Heart right ventricle (tissue), 16 donors: Measurements from ENCODE around the gene MYO1F. TPM values are rescaled to one million over a fixed set of nuclear protein-coding genes. Genes with fewer than 3 reads are reported as not detected.

Source experiments
- ATAC-seq, 8 donors: fragments of 200-7000 bp; cut with Tn5 transposase; one replicate each; pipeline ENCODE4 v1.9.1; 2020; ENCODE audit warnings: mild to moderate bottlenecking in 8 of 8, moderate library complexity in 8 of 8, moderate number of reproducible peaks in 1 of 8
- DNase-seq, 2 donors: peaks; one replicate each; pipeline ENCODE4 v3.0.0-alpha.2; 2020
- H3K27ac ChIP-seq, 10 donors: fragments of 200-600 bp; sonication (generic) in 2 of 10; one replicate each; pipeline versions ENCODE4 v1.5.0 to v1.8.0; 2020 to 2022; ENCODE audit warnings: mild to moderate bottlenecking in 3 of 10
- H3K27me3 ChIP-seq, 7 donors: fragments of 200-600 bp; one replicate each; pipeline ENCODE4 v1.8.0; 2021 to 2022; ENCODE audit warnings: mild to moderate bottlenecking in 2 of 7
- H3K36me3 ChIP-seq, 9 donors: fragments of 200-600 bp; sonication (generic) in 1 of 9; one replicate each; pipeline versions ENCODE4 v1.5.0 to v1.8.0; 2020 to 2022; ENCODE audit warnings: mild to moderate bottlenecking in 2 of 9
- H3K4me1 ChIP-seq, 9 donors: fragments of 200-600 bp; sonication (generic) in 1 of 9; one replicate each; pipeline versions ENCODE4 v1.5.0 to v1.8.0; 2020 to 2022; ENCODE audit warnings: mild to moderate bottlenecking in 4 of 9
- H3K4me3 ChIP-seq, 10 donors: fragments of 200-600 bp; sonication (generic) in 2 of 10; one replicate each; pipeline versions ENCODE4 v1.5.0 to v1.8.0; 2020 to 2022; ENCODE audit warnings: mild to moderate bottlenecking in 7 of 10, moderate library complexity in 2 of 10
- H3K9me3 ChIP-seq, 11 donors: fragments of 200-600 bp in 10 of 11; sonication (generic) in 2 of 11; one replicate each; pipeline versions ENCODE4 v1.5.0 to v1.8.0; 2013 to 2022; ENCODE audit warnings: mild to moderate bottlenecking in 2 of 11, control low read depth in 1 of 11, moderate library complexity in 1 of 11
- CTCF ChIP-seq, 9 donors: fragments of 200-600 bp; sonication (generic) in 2 of 9; IDR thresholded peaks; one replicate each; pipeline versions ENCODE4 v1.5.0 to v1.8.0; 2021 to 2022; ENCODE audit warnings: antibody characterized with exemption in 9 of 9, mild to moderate bottlenecking in 5 of 9, moderate library complexity in 1 of 9
- WGBS, 2 donors: extraction: QIAGEN DNeasy Blood & Tissue Kit; methylation state at CpG; one replicate each; pipeline ENCODE4 v1.1.7; 2013; ENCODE audit warnings: inconsistent platforms in 1 of 2; 5-methylcytosine and 5-hydroxymethylcytosine counted together
- intact Hi-C, 10 donors: fragments of 100-400 bp; cut with DNase I; formaldehyde crosslinking; loops; one replicate each; pipeline versions ENCODE4 v1.11.1 to v1.14.2; 2022
- polyA plus RNA-seq, 2 donors: library from polyadenylated mRNA; stranded (reverse); fragments of 200-250 nt; gene quantifications; one replicate each; pipeline ENCODE4 v1.2.3, GENCODE V29; 2013
- total RNA-seq, 10 donors: library from RNA; stranded (reverse); fragmentation: NEBNext Ultra II Directional in 3 of 10; extraction: Animal tissue kit (Norgen Biotek cat#: 25700) in 3 of 10; gene quantifications; one replicate each; pipeline versions ENCODE4 v1.2.1 to v1.2.4, GENCODE V29; 2021 to 2023
- donor health status: Arrhythmogenic right ventricular cardiomyopathy.
- donor health status: ischemic (EF 13 %, LVEDD 7.1; RV severe dilation, severe dysfunction).
- donor health status: healthy with polysubstance abuse.
- donor health status: DM: no; HTN: yes; CAD: no.
- donor health status: DM: no; HTN: no; CAD: no.
- donor health status: ischemic (EF 25% LVEDD 6.9; RV normal size, moderate dysfunction).
- donor health status: ischemic (EF 25% LVEDD 5.7; RV mildly dilated, moderate dysfunction).
- donor health status: healthy.
- donor health status: DM: yes; HTN: yes; CAD: no.
- donor health status: Ischemic cardiomyopathy.
- donor health status: ischemic (EF 35%, LVEDD 5.7; RV mildly dilated, moderate dysfunction).
- donor health status: nonischemic (EF 11% LVEDD 7.7; RV severe dilation, severe dysfunction).
- donor health status: DM: yes; HTN: yes; CAD: no.
- donor health status: PGD.
- donor health status: ischemic (EF 29% LVEDD 5.4; RV normal size, mild dysfunction).
- donor health status: nonischemic (EF 23%, LVEDD 6.1; RV moderate dilation, normal function).

MYO1F gene
- total and polyA plus RNA-seq, 12 donors: 2.0 to 25.7 (median 6.5) TPM

- intact Hi-C loops: no loop called here
- peak in 1 of 9 donors; percentile 15 for TF ChIP-seq CTCF (IDR thresholded peaks at IDR 0.05)
- WGBS, 2 donors: 78 to 80% methylated on average over 13 of the region's 13 CpGs
- Histone ChIP-seq H3K27me3 (no peaks in the 10 kb centered on the region), H3K4me3 (no peak overlapping the region), H3K27ac (peak overlapping the region in 2 of 10 donors; percentile 41 to 90), H3K9me3 (no peaks in the 10 kb centered on the region), H3K36me3 (peaks cover 0 to 86% (median 53%) of the 10 kb centered on the region in 9 donors), H3K4me1 (peaks cover 0 to 61% (median 10%) of the 10 kb centered on the region in 9 donors)
- ATAC-seq (peak in 6 of 8 donors; percentile 24 to 51 (median 35)), DNase-seq (no peak)
Measured at GRCh38 chr19:8487137-8487851, 89.9 kb downstream of the MYO1F start.

- 88 to 91% methylated on average over 16 of the region's 16 CpGs for WGBS, 2 donors
- TF ChIP-seq CTCF (IDR thresholded peaks at IDR 0.05): no peak
- DNase-seq: no peak
- no peaks in the 10 kb centered on the region for H3K27me3 ChIP-seq
- peaks cover 0 to 92% (median 53%) of the 10 kb centered on the region in 9 donors for H3K36me3 ChIP-seq
- H3K4me1 ChIP-seq: peaks cover under 1 to 64% (median 16%) of the 10 kb centered on the region in 9 donors
- no peaks in the 10 kb centered on the region for H3K9me3 ChIP-seq
- ATAC-seq: no peak
- no peak overlapping the region for H3K4me3 ChIP-seq
- peak overlapping the region in 1 of 10 donors; percentile 90 for H3K27ac ChIP-seq
- intact Hi-C loops: no loop called here
Measured at GRCh38 chr19:8486661-8487136, 90.5 kb downstream of the MYO1F start.

- Histone ChIP-seq H3K9me3 (no peaks in the 10 kb centered on the region), H3K27ac (peak overlapping the region in 1 of 10 donors; percentile 90), H3K4me1 (peaks cover 8 to 72% (median 25%) of the 10 kb centered on the region in 9 donors), H3K4me3 (no peak overlapping the region), H3K27me3 (no peaks in the 10 kb centered on the region), H3K36me3 (peaks cover 0 to 99% (median 53%) of the 10 kb centered on the region in 9 donors)
- no peak for DNase-seq
- TF ChIP-seq CTCF (IDR thresholded peaks at IDR 0.05): no peak
- 98% methylated on average over 62 of the region's 62 CpGs for WGBS, 2 donors
- intact Hi-C loops: no loop called here
- ATAC-seq: peak in 1 of 8 donors; percentile 14
Measured at GRCh38 chr19:8485561-8486371, 91.5 kb downstream of the MYO1F start.

GRCh38 chr19:8484331-8484894 is 92.8 kb downstream of the MYO1F start:
- TF ChIP-seq CTCF (IDR thresholded peaks at IDR 0.05): no peak
- Histone ChIP-seq H3K36me3 (peaks cover 0 to 97% (median 53%) of the 10 kb centered on the region in 9 donors), H3K27me3 (no peaks in the 10 kb centered on the region), H3K9me3 (no peaks in the 10 kb centered on the region), H3K27ac (peak overlapping the region in 1 of 10 donors; percentile 70), H3K4me1 (peaks cover 8 to 71% (median 33%) of the 10 kb centered on the region in 9 donors), H3K4me3 (no peak overlapping the region)
- DNase-seq (peak in 1 of 2 donors; percentile 33), ATAC-seq (peak in 2 of 8 donors; percentile 6 to 25)
- intact Hi-C loops: no loop called here
- WGBS, 2 donors: 85 to 90% methylated on average over 18 of the region's 18 CpGs
